Right lobe of liver (tissue), 6 donors: ENCODE measurements around the gene LDHB. TPM values are rescaled to one million over a fixed set of nuclear protein-coding genes. Genes with fewer than 3 reads are reported as not detected.
"Not testable (repeated sequence)": the region's sequence is repeated elsewhere in the genome, so short reads cannot be mapped to it uniquely, and the experiment has no call there.

Experiments
- ATAC-seq, 4 donors: fragments of 200-7000 bp; cut with Tn5 transposase; one replicate each; pipeline ENCODE4 v1.9.1; 2020; ENCODE audit warnings: mild to moderate bottlenecking in 4 of 4, moderate library complexity in 4 of 4
- DNase-seq, 3 donors: peaks; one replicate each; pipeline ENCODE4 v3.0.0-alpha.2; 2020
- H3K27ac ChIP-seq, 3 donors: fragments of 200-600 bp; one replicate each; pipeline ENCODE4 v1.8.0; 2022
- H3K27me3 ChIP-seq, 2 donors: fragments of 200-600 bp; one replicate each; pipeline ENCODE4 v1.8.0; 2022
- H3K36me3 ChIP-seq, 4 donors: fragments of 200-600 bp; sonication (generic) in 1 of 4; one replicate each; pipeline versions ENCODE4 v1.5.1 to v1.8.0; 2017 to 2022; ENCODE audit warnings: control low read depth in 1 of 4
- H3K4me1 ChIP-seq, 4 donors: fragments of 200-600 bp; sonication (generic) in 1 of 4; one replicate each; pipeline versions ENCODE4 v1.5.1 to v1.8.0; 2017 to 2022; ENCODE audit warnings: control low read depth in 1 of 4
- H3K4me3 ChIP-seq, 3 donors: fragments of 200-600 bp; one replicate each; pipeline ENCODE4 v1.8.0; 2022
- H3K9me3 ChIP-seq, 4 donors: fragments of 200-600 bp; sonication (generic) in 1 of 4; one replicate each; pipeline versions ENCODE4 v1.5.1 to v1.8.0; 2017 to 2022; ENCODE audit warnings: control low read depth in 1 of 4
- CTCF ChIP-seq, 4 donors: fragments of 200-600 bp in 3 of 4; fragments of 450-650 bp in 1 of 4; IDR thresholded peaks; one replicate each; pipeline versions ENCODE4 v1.5.1 to v1.8.0; 2016 to 2022; ENCODE audit warnings: antibody characterized with exemption in 4 of 4, mild to moderate bottlenecking in 2 of 4
- POLR2A ChIP-seq: fragments of 450-650 bp; IDR thresholded peaks from one replicate; pipeline ENCODE4 v1.6.1; 2017; ENCODE audit warnings: antibody characterized with exemption, mild to moderate bottlenecking
- WGBS: methylation state at CpG from one replicate; pipeline ENCODE4 v1.1.6; 2018; ENCODE audit warnings: low coverage, low lambda C conversion rate; ENCODE audit not compliant: insufficient coverage; ENCODE audit errors: missing lambda C conversion rate; 5-methylcytosine and 5-hydroxymethylcytosine counted together
- intact Hi-C, 2 donors: fragments of 100-400 bp; cut with DNase I; formaldehyde crosslinking; loops; one replicate each; pipeline versions ENCODE4 v1.11.2 to v1.14.1; 2022
- total RNA-seq, 6 experiments: library from RNA; depleted of rRNA in 2 of 6; stranded (reverse); fragments of >200 nt in 2 of 6; fragmentation: NEBNext Ultra II Directional in 3 of 6; extraction: Animal tissue kit (Norgen Biotek cat#: 25700) in 3 of 6; gene quantifications; one replicate each; pipeline versions ENCODE4 v1.1.0 to v1.2.4, GENCODE V29; 2016 to 2023
- donor health status: DM: no; HTN: yes; CAD: no.
- donor health status: DM: no; HTN: no; CAD: no.
- donor health status: DM: no; HTN: no; CAD: no.
- donor health status: DM: no; HTN: yes; CAD: no.
- donor health status: DM: no; HTN: yes; CAD: no.

LDHB gene
- total RNA-seq, 6 experiments from 2014 or later: 12.4 to 28.1 (median 17.8) TPM

- TF ChIP-seq CTCF (IDR thresholded peaks at IDR 0.05): no peak
- TF ChIP-seq POLR2A: no peak
- Histone ChIP-seq H3K36me3 (no peaks in the 10 kb centered on the region), H3K27me3 (no peaks in the 10 kb centered on the region), H3K4me3 (no peak overlapping the region), H3K9me3 (no peaks in the 10 kb centered on the region), H3K4me1 (no peaks in the 10 kb centered on the region), H3K27ac (no peak overlapping the region)
- ATAC-seq (no peak), DNase-seq (no peak)
- 91% methylated on average over 4 of the region's 13 CpGs for WGBS
- intact Hi-C loops: loop anchor here in 1 of 2 donors (10.0 kb wide), 1 partner anchor 62 kb away; no protein-coding TSS in a partner anchor
These were observed 19.6 kb upstream of the LDHB start for GRCh38 chr12:21677204-21677603.

GRCh38 chr12:21676776-21677175 is 19.1 kb upstream of the LDHB start:
- WGBS: 90% methylated on average over 2 of the region's 3 CpGs
- no peak overlapping the region for H3K4me3 ChIP-seq
- intact Hi-C loops: loop anchor here in 1 of 2 donors (10.0 kb wide), 1 partner anchor 62 kb away; no protein-coding TSS in a partner anchor
- DNase-seq (no peak), ATAC-seq (no peak)
- no peaks in the 10 kb centered on the region for H3K27me3 ChIP-seq
- no peaks in the 10 kb centered on the region for H3K4me1 ChIP-seq
- TF ChIP-seq POLR2A: no peak
- no peak for TF ChIP-seq CTCF (IDR thresholded peaks at IDR 0.05)
- H3K9me3 ChIP-seq: no peaks in the 10 kb centered on the region
- H3K27ac ChIP-seq: no peak overlapping the region
- no peaks in the 10 kb centered on the region for H3K36me3 ChIP-seq

GRCh38 chr12:21675641-21676040 is 18.0 kb upstream of the LDHB start:
- Histone ChIP-seq H3K36me3 (no peaks in the 10 kb centered on the region), H3K27ac (no peak overlapping the region), H3K4me3 (no peak overlapping the region), H3K27me3 (no peaks in the 10 kb centered on the region), H3K4me1 (no peaks in the 10 kb centered on the region), H3K9me3 (no peaks in the 10 kb centered on the region)
- WGBS: 85% methylated on average over 3 of the region's 3 CpGs
- TF ChIP-seq POLR2A (no peak), CTCF (IDR thresholded peaks at IDR 0.05) (no peak)
- ATAC-seq (no peak), DNase-seq (no peak)
- intact Hi-C loops: loop anchor here in 1 of 2 donors (10.0 kb wide), 1 partner anchor 61 kb away; no protein-coding TSS in a partner anchor

GRCh38 chr12:21675096-21675495 is 17.5 kb upstream of the LDHB start:
- no peak for DNase-seq
- 65% methylated on average over 3 of the region's 5 CpGs for WGBS

GRCh38 chr12:21673830-21674552 is 16.3 kb upstream of the LDHB start:
- ATAC-seq, DNase-seq: not testable (repeated sequence)
- 92% methylated on average over 4 of the region's 39 CpGs for WGBS

More at GRCh38 chr12:21675096-21675495, 17.5 kb upstream of the LDHB start:
- Histone ChIP-seq H3K27me3 (no peaks in the 10 kb centered on the region), H3K27ac (no peak overlapping the region), H3K4me1 (no peaks in the 10 kb centered on the region), H3K4me3 (no peak overlapping the region), H3K9me3 (no peaks in the 10 kb centered on the region), H3K36me3 (no peaks in the 10 kb centered on the region)
- TF ChIP-seq POLR2A (no peak), CTCF (IDR thresholded peaks at IDR 0.05) (no peak)
- no peak for ATAC-seq
- intact Hi-C loops: loop anchor here in 1 of 2 donors (10.0 kb wide), 1 partner anchor 60 kb away; no protein-coding TSS in a partner anchor

More at GRCh38 chr12:21673830-21674552, 16.3 kb upstream of the LDHB start:
- intact Hi-C loops: loop anchor here in 1 of 2 donors (10.0 kb wide), 1 partner anchor 59 kb away; no protein-coding TSS in a partner anchor
- not testable (repeated sequence) for H3K9me3 ChIP-seq, H3K36me3 ChIP-seq, H3K27ac ChIP-seq, H3K4me3 ChIP-seq, H3K4me1 ChIP-seq, H3K27me3 ChIP-seq
